ENCODE measurements around the gene FABP1.
A peak's percentile ranks its signal among the peaks of the same experiment; 100 is the strongest.

Gene FABP1

DNA sequence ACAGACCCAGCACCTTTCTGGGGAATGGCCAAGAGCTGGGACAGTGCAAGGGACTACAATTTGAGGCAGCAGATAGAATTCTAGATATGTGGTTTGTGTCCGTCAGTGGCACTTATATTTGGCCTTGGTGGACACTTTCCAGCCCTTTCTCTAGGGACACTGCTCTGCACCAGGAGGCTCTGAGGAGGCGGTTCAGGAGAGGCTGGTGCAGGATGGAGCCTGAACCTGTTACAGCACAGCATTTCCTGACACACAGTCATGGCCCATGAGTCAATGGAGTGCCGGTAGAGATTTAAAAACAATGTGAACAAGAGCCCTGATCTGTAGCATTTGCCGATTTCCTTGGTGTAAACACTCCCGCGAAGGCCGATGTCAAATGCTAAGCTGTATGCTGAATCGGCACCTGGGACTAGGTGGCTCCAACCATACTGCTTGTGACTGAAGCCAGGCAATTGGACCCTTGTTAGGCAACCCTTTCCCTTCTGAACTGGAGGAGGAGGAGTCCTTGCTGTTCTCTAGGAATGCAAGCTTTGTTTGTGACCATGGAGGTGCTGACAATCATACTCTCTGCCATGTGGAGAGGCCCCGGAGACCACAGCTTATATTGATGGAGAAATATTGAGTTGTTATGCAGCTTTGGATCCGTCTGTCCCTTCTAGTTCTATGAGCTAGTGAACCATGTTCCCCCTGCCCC is 11.9 kb downstream of the FABP1 start:
- no peak for DNase-seq (ENCODE audit: low read depth)

DNA sequence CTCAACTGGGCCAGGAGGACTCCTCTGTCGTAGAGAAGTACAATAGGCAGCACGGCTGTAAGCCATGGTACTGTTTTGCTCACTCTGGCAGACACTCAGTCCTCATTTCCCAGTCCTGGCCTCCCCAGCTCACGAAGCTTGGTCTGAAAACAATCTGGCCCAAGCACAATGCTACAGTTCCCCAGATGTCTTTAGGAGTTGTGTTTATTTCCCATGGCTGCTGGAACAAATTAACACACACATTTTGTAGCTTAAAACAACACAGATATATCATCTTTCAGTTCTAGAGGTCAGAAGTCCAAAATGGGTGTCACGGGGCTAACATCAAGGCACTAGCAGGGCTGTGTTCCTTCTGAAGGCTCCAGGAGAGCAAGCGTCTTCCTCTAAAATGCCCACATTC is 13.0 kb downstream of the FABP1 start:
- no peak for DNase-seq (ENCODE audit: low read depth)

DNA sequence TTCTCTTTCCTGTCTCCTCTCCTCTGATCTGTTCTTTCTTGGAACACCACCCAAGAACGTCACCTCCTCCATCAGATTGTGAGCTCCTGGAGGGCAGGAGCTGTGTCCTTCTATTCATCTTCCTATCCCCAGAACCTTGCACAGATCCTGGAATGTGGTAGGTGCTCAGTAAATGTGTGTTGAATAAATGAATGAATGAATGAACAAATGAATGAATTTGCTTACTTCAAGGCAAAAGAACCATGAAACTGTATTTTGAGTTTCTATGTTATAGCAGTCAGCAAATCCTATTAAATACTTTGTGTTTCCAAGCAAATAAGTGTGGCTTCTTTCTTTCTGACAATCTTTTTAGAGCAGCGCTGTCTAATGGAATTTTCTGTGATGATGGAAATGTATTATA is 14.8 kb downstream of the FABP1 start:
- no peak for DNase-seq (ENCODE audit: low read depth)

DNA sequence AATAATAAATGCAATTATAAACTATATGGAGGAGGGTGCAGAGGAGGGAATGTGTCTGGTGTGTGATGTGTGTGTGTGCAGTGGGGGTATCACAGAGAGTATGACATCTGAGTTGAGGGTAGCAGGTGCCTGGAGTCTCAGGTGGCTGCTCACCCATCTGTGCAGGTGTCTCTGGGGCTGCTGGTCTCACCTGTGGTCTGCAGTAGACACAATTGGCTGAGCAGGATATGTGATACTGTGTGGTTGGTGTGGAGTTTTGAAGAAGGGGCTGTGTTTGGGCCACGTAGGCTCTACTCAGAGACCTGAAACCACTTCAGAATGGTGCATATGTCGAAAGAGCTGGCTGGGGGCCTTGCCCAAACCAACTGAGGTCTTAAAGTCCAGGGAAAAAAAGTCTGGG is 17.0 kb downstream of the FABP1 start:
- no peak for DNase-seq (ENCODE audit: low read depth)

DNA sequence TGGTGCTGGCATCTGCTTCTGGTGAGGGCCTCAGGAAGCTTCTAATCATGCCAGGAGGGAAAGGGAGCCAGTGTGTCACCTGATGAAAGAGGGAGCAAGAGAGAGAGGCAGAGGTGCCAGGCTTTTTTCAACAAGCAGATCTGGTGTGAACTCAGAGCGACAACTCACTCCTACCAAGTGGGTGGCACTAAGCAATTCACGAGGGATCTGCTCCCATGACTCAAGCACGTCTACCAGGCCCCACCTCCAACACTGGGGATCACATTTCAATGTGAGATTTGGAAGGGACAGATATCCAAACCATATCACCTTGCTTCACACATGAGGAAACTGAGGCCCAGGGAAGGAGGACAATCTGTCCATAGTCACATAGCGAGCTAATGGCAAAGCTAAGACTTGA is 19.1 kb downstream of the FABP1 start:
- DNase-seq (ENCODE audit: low read depth) = no peak

DNA sequence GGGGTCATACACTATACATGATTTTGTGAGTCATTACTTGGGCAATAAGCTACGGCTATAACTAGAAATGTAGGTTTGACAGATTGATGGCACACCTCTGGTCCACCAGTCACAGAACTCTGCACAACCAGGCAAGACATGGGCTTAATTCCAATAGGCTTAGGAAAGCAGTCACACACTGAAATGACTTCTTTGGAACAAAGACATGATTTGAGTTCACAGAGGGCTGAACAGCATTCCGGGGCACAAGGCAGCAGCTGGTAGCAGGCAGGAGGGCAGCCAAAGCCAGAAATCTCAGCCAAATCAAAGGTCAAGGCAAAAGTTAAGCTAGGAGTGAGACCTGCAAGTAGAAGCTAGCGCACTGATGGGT is 27.4 kb downstream of the FABP1 start:
- DNase-seq (ENCODE audit: low read depth) = no peak

DNA sequence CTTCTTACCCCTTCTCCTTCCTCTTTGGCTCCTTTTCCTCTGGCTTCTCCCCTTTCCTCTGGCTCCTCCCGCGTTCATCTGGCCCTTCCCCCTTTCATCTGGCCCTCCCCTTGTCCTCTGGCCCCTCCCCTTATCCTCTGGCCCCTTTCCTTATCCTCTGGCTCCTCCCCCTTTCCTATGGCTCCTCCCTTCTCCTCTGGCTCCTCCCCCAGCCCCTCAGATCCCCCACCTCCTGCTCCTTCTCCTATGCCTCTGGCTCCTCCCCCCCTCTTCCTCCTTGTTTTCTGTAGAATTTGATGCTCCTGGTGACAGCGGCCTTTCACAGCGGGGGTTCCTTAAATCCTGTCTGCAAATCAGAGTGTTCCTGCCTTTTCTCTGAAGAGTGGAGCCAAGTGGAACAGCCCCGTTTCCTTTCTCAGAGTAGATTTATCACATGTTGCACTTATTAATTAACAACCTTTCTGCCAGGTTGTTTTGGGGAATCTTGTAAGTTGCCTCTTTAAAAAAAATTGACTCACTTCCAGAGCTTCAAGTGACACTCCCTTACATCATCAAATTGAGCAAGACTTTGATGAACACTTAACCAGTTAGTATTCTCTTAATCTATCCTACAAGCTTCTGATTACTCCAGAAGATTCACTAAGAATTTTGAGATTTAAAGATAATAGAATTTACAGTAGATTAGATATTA is 27.9 kb downstream of the FABP1 start:
- DNase-seq (ENCODE audit: low read depth) = peak; percentile 1

DNA sequence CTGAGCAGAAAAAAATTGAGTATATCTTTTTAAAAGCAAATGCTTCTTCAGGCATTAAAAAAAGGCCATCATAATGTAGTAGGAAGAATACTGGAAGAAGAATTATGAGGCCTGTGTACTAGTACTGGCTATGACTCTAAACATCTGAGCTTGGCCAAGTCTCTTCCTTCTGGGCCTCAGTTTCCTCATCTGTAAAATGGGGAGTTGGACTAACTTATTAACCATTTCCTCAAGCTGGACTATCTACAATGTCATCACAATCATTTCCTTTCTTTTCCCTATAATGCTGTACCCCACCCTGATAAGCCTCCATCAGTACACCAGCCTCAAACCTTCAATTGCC is 29.3 kb downstream of the FABP1 start:
- DNase-seq (ENCODE audit: low read depth) = no peak

DNA sequence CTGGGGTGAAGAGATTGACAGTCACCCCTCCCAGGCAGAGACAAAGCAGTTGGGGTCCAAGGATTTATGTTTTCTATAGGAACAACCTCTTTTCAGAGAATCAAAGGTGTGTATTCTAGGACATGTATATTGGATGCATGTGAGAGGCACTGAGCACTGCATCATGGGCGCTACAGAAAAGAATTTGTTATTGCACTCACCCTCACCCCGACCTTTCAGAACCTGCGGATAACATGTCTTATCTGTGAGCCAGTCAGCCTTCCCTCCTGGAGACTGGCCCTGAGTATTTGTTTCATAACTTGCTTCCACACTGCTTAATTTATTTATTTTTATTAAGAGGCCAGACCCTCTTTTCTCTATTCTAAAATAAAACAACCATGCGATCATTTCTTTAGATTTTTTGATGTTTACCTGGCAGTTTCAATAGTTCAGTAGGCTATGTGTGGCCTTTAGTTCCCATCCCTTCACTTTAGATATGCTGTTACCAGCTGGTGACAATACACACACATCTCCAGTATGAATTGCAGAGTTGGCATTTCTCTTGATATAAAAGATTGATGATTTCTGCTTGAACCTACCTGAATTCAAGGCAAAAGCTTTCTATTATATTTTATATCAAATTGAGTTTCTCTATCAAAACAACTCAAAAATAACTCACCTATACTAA is 29.8 kb downstream of the FABP1 start:
- DNase-seq (ENCODE audit: low read depth) = no peak

DNA sequence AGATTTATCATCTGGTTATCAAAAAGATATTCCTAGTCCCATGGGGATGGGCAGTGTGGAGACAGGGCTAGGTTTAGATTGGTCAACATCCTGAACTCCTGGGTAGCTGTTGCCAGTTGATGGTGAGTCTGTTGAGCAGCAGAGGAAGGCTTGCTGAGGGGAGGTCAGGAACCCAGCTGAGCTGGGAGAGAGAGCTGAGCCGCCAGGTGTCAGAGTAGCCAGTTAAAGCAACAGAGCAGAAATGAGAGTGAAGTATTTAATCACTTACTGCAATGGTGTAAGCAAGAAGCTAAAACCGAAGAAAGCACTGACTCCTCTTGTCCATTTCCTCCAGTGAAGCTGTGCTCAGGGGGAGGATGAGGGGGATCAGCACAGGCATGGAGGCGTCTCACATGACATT is 30.7 kb downstream of the FABP1 start:
- no peak for DNase-seq (ENCODE audit: low read depth)

DNA sequence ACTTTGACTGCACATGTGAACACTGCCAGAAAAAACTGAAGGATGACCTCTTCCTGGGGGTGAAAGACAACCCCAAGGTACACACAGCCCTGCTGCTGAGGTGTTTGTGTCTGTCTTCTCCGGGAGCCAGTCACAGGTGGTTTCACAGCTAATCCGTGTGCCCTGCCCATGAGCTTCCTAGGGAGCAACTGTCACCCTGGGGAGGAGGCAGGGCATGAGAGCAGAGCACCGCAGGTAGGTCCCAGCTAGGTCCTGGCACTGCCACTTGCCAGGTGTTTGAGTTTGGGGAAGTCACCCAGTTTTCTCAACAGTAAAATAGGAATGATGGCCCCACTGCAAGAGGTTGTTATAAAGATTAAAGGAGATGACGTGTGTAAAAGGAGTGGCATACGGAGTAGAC is 31.2 kb downstream of the FABP1 start:
- no peak for DNase-seq (ENCODE audit: low read depth)

DNA sequence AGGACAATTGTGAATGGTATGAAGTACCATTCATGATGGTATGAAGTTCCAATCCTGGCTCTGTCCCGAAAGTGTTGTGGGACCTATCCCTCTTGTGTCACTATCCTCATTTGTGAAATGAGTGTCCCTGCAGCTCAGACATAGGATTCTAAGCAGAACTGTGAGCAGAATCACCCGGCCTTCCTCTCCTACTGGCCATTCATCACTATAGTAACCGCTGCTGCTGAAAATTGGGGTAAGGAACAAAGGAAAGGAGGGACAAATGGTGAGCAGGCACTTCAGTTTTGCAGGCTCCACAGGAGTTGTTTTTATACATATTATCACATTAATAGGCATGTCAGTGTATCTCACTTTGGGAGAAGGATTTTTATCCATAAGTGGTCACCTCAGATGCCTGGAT is 32.8 kb downstream of the FABP1 start:
- DNase-seq (ENCODE audit: low read depth) = no peak

DNA sequence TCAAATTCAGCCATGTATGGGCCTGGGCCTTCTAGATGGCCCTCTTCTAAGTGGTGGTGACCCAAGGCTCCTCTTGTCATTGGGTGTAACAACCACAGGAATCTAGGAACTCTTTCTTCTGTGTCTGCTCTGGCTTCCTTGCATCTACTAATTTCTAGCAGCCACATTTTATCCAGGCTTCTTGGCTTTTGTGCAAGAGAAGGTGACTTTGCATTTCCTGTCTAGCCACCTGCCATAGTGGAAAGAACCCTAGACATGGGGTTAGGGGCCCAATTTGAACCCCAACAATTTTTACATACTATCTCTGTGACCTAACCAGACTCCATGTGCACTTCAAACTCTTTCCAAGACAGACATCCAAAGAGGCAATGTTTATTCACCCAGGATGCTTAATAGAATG is 35.1 kb downstream of the FABP1 start:
- DNase-seq (ENCODE audit: low read depth) = no peak

DNA sequence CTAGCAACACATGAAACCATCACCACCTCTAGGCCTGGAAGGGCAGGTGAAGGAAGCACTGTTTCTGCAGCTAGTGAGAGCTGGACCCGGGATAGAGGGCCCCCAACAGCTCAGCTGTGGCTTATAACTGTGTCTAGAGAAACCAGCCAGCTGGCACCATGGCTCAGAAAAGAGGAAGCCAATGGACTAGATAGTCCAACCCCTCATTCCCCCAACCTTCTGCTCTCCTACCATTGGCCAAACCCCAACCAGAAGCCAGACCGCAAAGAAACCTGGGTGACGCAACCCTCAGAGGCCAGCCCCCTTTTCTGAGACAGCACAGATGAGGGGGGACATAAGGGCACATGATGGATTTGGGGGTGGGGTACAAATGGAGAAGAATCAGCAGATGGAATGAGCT is 35.9 kb downstream of the FABP1 start:
- no peak for DNase-seq (ENCODE audit: low read depth)

DNA sequence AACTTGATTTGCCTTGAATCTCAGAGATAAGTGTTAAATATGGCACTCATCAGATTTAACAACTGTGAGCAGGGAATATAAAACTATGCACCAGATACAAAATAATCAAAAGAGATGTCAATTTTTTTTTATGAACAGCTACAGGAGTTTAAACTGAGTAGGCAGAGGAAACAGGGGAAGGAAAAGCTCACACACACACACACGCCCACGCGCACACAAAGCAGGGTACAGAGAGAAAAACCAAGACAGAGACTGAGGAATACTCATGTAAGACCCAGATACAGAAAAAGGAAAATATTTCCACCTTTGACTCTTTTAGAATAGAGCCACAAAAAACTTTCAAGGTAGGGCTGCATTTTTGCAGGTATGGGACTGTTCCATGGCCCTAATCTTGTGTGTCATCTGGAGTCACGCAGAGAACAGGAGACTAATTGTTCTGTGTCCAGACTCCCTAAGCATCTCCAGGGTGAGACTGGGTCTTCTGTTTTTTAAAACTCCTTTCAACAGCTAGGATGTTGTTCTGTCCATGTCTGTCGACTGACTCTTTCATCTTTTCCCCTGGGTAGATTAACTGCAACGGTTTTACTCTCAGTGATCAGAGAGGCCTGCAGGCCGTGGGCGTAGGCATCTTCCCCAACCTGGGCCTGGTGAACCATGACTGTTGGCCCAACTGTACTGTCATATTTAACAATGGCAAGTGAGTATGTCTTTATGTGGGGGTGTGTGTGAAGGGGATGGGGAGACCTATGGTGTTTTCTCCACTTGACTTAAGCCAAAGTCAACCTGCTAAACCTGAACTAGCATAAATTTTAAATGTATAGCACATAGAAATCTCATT is 37.2 kb downstream of the FABP1 start:
- DNase-seq (ENCODE audit: low read depth) = no peak

DNA sequence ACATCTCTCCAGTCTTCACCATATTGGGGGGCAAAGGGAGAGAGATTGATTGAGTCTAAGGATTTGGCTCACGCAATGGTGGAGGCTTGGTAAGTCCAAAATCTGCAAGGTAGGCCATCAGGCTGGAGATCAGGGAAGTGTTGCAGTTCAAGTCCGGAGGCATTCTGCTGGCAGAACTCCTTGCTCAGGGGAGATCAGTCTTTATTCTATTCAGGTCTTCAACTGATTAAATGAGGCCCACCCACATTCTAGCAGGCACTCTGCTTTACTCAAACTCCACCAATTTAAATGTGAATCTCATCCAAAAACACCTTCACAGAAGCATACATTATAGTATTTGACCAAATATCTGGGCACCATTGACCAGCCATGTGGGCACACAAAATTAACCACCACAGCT is 38.9 kb downstream of the FABP1 start:
- no peak for DNase-seq (ENCODE audit: low read depth)

DNA sequence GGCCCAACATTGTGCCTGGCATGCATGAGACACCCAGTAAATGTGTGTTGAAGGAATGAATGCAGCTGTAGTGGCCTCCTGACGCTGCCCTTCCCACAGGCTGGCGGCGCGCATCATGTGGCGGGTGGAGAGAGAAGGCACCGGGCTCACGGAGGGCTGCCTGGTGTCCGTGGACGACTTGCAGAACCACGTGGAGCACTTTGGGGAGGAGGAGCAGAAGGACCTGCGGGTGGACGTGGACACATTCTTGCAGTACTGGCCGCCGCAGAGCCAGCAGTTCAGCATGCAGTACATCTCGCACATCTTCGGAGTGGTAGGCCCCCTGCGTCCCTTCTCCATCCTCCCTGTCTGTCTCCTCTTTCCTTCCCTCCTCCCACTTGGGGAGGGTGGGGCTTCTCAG is 40.1 kb downstream of the FABP1 start:
- DNase-seq (ENCODE audit: low read depth) = no peak

DNA sequence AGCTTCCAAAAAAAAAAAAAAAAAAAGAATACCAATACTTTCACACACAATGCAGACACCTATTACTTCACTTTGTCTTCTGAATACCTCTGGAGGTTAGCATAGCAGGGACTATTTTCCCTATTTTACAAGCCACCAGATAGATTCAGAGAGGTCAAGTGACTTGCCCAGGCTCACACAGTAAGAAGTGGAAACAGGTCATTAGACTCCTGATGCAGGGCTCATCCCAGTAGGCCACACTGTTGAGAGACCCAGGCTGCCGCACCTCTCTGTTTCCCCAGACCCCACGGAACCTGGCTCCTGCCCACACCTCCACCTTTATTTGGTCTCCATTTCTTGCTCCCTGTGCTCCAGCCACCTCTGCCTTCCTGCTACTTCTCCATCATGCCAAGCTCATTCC is 40.8 kb downstream of the FABP1 start:
- no peak for DNase-seq (ENCODE audit: low read depth)

DNA sequence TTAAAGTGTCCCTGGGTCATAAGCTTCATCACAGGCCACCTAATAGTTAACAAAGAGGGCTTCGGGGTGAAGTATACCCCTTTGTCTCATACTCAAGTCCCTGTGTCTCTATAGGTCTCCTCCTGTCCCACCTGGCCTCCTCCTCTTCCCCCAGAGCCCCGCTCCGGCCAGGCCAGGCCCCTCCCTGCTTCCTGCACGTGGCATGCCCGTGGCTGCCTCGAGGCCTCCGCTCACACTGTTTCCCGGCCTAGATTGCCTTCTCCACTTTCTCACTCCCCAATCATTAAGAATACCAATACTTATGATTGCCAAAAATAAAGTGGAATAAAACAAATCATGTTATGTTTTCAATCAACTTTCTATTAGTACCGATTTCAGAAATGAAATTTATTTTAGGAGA is 41.5 kb downstream of the FABP1 start:
- no peak for DNase-seq (ENCODE audit: low read depth)

DNA sequence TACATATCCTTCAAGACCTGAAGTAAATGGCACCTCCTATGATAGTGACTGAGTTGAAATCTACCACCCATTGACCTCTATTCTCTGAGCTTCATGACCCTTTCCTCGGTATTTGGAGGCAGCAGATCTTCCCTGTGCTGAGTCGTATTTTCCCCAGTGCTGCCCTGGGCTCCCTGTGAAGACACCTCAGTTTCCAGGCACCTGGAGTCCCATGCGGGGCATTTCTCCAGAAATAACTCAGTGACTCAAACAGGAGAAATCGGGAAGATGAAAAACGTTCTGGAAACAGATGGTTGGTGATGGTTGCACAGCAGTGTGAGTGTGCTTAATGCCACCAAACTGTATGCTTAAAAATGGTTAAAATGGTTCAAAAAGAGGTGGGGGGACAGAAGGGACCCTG is 42.3 kb downstream of the FABP1 start:
- no peak for DNase-seq (ENCODE audit: low read depth)

DNA sequence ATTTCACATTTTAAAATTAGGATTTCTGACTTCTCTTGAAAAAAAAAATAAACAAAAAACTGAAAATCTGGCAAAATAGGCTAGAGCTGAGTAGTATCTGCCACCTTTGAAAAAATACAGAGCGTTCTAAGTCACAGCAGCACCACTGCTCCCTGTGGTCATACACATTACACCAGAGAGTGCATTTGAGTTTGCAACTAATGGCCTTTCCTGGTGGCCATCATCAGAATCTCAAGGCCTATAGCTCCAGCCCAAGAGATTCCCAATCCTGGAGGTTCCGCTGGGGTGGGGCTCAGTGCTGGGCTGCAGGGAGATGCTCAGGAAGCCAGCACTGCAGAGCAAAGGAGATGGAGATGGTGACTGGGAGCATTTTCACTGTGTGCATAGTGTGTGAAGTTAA is 42.8 kb downstream of the FABP1 start:
- DNase-seq (ENCODE audit: low read depth) = no peak

DNA sequence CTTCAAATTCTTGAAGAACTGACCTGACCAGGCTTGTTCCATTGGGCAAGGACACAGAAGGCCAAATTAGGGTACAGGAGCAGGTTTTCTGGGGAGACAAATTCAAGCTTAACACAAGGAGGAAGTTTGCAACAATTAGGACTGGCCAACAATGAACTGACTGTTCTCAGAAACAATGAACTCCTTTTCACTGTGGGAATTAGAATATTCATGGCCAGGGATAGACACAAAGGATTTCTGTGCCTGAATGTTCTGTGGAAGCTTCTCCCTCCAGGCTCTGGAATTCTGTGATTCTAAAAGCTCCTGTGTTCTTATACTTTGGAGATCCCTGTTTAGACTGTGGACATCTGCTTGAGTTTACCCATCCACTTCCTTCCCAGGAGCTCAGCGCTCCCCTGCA is 45.1 kb downstream of the FABP1 start:
- no peak for DNase-seq (ENCODE audit: low read depth)

Measured in GM04504 (cell line).